Skeletal muscle cell (primary cell): ENCODE data around the gene STXBP3.

Source experiments
- DNase-seq: peaks from one replicate; pipeline ENCODE4 v3.0.0-alpha.2; 2010; ENCODE audit warnings: low read depth
- H3K4me3 ChIP-seq: 2 replicates; pipeline ENCODE4 v1.5.1; 2011; ENCODE audit warnings: low read depth, mild to moderate bottlenecking, control low read depth, low read length, moderate library complexity

The STXBP3 gene

GRCh38 chr1:108830119-108831008, 83.9 kb downstream of the STXBP3 start:
- peak; percentile 98 for DNase-seq
- H3K4me3 ChIP-seq = peak overlapping the region; percentile 1

DNA sequence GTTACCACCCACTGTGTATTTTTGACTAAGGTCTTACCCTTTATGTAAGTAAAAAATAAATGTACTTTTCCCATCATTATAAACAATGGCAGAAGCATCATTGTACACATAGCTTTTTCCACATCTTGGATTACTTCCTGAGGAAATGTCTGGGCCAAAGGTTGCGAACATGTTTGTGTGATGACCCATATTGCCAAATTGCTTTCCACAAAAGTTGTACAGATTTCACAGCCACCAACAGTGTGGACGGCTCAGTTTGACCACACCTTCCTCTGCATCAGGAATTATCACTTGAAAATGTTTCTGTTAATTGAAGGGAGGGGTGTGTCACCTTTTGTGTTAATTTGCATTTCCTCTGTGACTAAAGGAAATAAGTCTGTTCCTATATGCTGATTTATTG, 84.8 kb downstream of the STXBP3 start:
- DNase-seq = no peak
- no peak overlapping the region for H3K4me3 ChIP-seq

DNA sequence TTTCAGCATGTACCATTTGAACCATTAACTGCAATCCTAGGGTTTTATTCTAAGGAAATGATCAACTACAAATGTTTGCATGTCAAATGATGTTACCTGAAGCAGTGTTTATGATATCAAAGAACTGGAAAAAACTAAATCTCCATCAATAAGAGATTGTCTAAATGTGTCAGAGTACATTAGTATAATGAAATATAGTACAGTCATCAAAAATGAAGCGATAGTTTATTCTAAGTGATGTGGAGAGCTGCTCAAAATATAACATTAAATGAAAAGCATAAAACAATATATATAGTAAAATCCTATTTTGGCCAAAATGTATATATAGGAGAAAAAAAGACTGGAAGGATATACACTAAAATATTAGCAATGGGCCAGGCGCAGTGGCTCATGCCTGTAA, 86.5 kb downstream of the STXBP3 start:
- no peak for DNase-seq
- H3K4me3 ChIP-seq = no peak overlapping the region

- DNase-seq = no peak
- H3K4me3 ChIP-seq = no peak overlapping the region
These were observed 95.2 kb downstream of the STXBP3 start for GRCh38 chr1:108841703-108842102.

- DNase-seq = no peak
- no peak overlapping the region for H3K4me3 ChIP-seq
These were observed 96.2 kb downstream of the STXBP3 start for GRCh38 chr1:108842525-108843181.

GRCh38 chr1:108843390-108844137, 97.1 kb downstream of the STXBP3 start:
- DNase-seq = no peak
- no peak overlapping the region for H3K4me3 ChIP-seq

DNA sequence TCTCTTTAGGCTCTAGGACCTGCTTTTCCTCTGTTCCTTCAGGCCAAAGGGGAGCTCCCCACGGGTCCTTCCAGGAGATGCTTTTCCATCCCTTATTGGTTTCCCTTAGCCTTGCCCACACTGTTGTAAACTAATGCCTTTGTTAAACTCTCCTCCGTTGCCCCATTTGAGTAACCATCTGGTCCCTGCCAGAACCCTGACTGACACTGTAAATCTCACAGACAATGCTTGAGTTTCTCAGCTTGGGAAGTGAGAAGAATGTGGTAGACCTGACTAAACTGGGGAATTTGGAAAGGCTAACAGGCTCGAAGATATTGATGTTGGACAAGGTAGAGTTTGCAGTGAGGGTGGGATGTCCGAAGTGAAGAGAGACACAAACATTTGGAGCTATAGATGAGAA, 99.0 kb downstream of the STXBP3 start:
- no peak for DNase-seq
- H3K4me3 ChIP-seq = no peak overlapping the region

DNA sequence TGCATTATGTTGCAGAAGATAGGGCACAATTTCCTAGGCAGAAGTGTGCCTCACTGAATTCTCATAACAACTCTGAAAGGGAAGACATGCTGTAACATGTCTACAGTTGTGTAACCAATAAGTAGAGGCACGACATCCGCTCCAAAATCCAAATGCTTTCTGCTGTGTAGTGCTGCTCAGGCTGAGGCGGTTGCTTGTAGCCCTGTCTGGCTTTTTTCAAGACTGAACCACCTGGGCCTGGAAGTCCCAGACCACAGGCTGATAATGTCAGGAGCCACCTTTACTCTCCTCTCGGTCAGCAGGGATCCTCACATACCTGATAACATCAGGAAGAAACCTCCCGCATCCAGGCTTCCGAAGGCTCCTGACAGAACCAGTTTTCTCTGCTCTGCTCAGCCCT, 99.5 kb downstream of the STXBP3 start:
- H3K4me3 ChIP-seq = no peak overlapping the region
- DNase-seq = no peak

DNA sequence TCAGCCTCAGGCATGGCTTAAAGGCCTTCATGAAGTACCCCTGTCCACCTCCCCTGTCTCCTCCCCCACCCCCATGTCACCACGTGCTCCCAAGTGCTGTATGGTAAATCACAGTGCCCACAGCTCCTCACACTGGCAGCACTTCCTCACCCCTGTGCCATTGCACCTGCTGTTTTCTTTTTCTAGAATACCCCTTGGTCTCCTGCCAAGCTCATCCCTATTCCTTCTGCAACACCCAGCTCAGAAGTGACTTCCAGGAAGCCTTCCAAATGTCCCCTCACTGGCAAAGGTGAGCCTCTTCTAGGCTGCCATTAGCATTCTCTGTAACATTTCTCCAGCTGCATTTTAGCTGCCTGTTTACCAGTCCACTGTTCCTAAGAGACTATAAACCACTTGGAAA, 101.0 kb downstream of the STXBP3 start:
- no peak overlapping the region for H3K4me3 ChIP-seq
- DNase-seq = no peak

- DNase-seq = no peak
- H3K4me3 ChIP-seq = no peak overlapping the region
These were observed 102.3 kb downstream of the STXBP3 start for GRCh38 chr1:108848806-108849205.

DNA sequence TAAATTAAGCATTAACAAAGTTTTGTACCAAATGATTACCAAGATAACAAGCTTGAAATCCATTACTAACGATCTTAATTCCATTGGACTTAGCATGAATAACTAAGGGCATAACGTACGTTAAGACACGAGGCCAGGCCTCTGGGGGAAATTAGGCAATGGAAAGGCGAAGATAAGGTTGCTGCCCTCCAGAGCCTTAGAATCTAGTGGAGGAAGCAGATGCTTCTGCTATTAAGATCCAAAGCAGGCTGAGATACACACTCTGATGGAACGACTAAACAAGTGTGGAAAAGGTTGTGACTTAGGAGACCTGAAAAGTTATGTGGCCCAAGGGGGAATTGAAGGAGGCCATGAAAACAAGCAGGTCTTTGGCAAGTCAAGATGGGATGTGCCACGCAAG, 104.5 kb downstream of the STXBP3 start:
- DNase-seq = no peak
- no peak overlapping the region for H3K4me3 ChIP-seq

- no peak overlapping the region for H3K4me3 ChIP-seq
- no peak for DNase-seq
These were observed 105.1 kb downstream of the STXBP3 start for GRCh38 chr1:108851567-108851966.

DNA sequence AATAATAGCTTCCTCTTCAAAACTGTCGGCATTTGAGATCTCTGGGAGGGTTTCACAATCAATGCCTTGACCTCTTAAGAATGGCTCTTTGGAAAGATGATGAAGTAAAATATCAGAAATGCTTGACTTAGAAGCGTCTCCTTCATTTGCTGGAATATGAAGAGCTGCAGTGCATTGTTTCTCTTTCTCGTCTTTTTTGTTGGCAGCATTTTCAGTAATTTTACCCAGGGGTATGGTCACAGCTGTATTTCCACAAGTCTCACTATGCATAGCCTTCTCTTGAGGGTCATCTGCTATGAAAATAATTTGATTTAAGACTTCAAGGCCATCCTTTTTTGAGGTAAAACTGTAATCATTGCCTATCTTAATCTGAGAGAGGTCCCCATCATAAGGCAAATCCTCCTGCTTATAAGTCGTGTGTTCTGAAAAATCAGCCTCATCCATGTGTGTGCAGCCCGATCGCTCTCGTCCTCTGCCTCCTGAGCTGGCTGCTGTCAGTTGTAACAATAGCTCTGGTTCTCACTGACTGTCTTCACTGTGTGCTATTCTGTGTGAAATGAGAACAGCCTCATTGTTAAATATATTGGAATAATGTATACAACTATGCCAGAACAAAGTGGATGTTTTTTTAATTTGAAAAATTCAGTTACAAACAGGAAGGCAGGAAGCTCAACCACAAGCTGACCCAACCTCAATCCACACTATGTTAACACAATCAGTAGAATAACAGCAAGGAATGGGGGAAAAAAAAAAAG, 105.9 kb downstream of the STXBP3 start:
- no peak overlapping the region for H3K4me3 ChIP-seq
- no peak for DNase-seq

DNA sequence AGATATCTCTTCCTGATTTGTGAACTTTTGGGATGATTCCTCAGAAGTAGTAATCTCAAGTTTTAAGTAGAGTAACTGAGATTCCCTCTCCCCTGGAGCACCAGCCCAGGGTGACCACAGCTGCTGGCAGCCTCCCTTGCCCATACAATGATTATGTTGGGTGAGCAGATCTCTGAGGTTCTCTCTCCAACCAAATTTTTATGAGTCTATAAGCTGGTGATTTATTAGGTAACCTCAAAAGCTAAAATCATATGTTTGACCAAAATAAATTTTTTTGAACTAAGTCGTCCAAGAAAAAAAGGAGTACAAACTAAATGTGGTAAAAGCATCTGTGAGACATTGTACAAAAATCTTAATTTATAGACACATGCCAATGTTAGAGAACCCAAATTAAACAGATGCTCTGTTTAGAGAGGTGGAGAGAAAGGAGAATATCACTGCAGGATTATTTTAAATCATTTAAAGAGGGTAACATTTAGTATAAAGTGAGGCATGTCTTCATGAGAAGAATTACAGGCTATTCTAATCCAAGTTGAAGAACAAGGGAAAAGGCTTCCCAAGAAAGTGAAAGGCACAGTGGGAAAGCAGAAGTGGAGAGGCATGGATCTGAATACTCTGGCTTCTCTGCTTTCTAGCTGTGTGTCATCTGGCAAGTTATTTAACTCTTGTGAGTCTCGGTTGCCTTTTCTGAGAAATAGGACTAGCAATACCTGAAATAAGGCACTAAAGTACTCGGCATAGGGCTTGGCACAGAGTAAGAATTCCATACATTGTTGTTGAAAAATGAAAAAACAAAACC, 107.9 kb downstream of the STXBP3 start:
- no peak overlapping the region for H3K4me3 ChIP-seq
- DNase-seq = no peak

- H3K4me3 ChIP-seq = no peak within 1 kb of the TSS
These were observed 110.5 kb downstream of the STXBP3 start, which contains the start of gene AKNAD1 for GRCh38 chr1:108856994-108857393. Gene AKNAD1 (minus strand): TSS chr1:108857094. CDS start chr1:108852664, 4,430 bp downstream.

GRCh38 chr1:108858230-108858950, 111.9 kb downstream of the STXBP3 start:
- DNase-seq = no peak
- H3K4me3 ChIP-seq = no peak overlapping the region

More at GRCh38 chr1:108856994-108857393, 110.5 kb downstream of the STXBP3 start, which contains the start of gene AKNAD1:
- DNase-seq = no peak
